ENCODE data around the gene PNPLA6.

The PNPLA6 gene

DNA sequence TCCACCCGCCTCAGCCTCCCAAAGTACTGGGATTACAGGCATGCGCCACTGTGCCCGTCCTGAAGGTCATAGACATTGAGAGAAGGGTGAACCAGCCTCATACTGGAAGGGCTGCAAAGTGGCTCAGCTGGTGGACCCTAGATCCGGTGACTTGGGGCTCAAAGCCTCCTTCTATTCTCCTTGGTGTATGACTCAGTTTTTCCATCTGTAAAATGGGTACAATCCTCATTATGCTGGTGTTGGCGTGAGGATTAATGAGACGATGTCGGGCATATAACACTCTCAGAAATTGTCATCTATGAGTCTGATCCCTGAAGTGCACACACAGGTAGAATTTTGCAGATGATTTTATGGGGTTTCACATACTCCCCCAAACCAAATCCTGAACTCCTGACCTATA lies 54.3 kb downstream of the PNPLA6 start:
- peaks cover 9% of the 10 kb centered on the region for H3K27me3 ChIP-seq (ENCODE audit: control insufficient read depth, insufficient read depth, low read length)
- H3K4me3 ChIP-seq (ENCODE audit: low read depth, low read length) = no peak overlapping the region
- H3K36me3 ChIP-seq (ENCODE audit: control insufficient read depth, insufficient read depth, low read length) = no peaks in the 10 kb centered on the region
- no peaks in the 10 kb centered on the region for H3K4me1 ChIP-seq (ENCODE audit: control insufficient read depth, insufficient read depth, low read length)
- no peak overlapping the region for H3K9ac ChIP-seq (ENCODE audit: low read length)
- no peaks in the 10 kb centered on the region for H3K9me3 ChIP-seq (ENCODE audit: control insufficient read depth, insufficient read depth, low read depth, low read length)
- H3K27ac ChIP-seq (ENCODE audit: low read depth, low read length) = no peak overlapping the region

GRCh38 chr19:7590256-7590655 lies 54.7 kb downstream of the PNPLA6 start:
- Histone ChIP-seq H3K27me3 (ENCODE audit: control insufficient read depth, insufficient read depth, low read length) (peaks cover 14% of the 10 kb centered on the region), H3K9me3 (ENCODE audit: control insufficient read depth, insufficient read depth, low read depth, low read length) (no peaks in the 10 kb centered on the region), H3K9ac (ENCODE audit: low read length) (no peak overlapping the region), H3K4me1 (ENCODE audit: control insufficient read depth, insufficient read depth, low read length) (no peaks in the 10 kb centered on the region), H3K27ac (ENCODE audit: low read depth, low read length) (no peak overlapping the region), H3K36me3 (ENCODE audit: control insufficient read depth, insufficient read depth, low read length) (no peaks in the 10 kb centered on the region), H3K4me3 (ENCODE audit: low read depth, low read length) (no peak overlapping the region)

GRCh38 chr19:7595466-7596133 lies 60.1 kb downstream of the PNPLA6 start, which contains the start of gene CAMSAP3:
CAMSAP3 (plus strand) TSS chr19:7595863; CDS start chr19:7596003, 140 bp downstream.
- Histone ChIP-seq H3K9me3 (ENCODE audit: control insufficient read depth, insufficient read depth, low read depth, low read length) (no peaks in the 10 kb centered on the region), H3K36me3 (ENCODE audit: control insufficient read depth, insufficient read depth, low read length) (no peaks in the 10 kb centered on the region), H3K27ac (ENCODE audit: low read depth, low read length) (no peak within 1 kb of the TSS), H3K27me3 (ENCODE audit: control insufficient read depth, insufficient read depth, low read length) (peaks cover 40% of the 10 kb centered on the region), H3K9ac (ENCODE audit: low read length) (peak within 1 kb of the TSS; percentile 55), H3K4me1 (ENCODE audit: control insufficient read depth, insufficient read depth, low read length) (peaks cover 10% of the 10 kb centered on the region; the same call in 1 of the 2 replicates), H3K4me3 (ENCODE audit: low read depth, low read length) (peak within 1 kb of the TSS; percentile 68)

DNA sequence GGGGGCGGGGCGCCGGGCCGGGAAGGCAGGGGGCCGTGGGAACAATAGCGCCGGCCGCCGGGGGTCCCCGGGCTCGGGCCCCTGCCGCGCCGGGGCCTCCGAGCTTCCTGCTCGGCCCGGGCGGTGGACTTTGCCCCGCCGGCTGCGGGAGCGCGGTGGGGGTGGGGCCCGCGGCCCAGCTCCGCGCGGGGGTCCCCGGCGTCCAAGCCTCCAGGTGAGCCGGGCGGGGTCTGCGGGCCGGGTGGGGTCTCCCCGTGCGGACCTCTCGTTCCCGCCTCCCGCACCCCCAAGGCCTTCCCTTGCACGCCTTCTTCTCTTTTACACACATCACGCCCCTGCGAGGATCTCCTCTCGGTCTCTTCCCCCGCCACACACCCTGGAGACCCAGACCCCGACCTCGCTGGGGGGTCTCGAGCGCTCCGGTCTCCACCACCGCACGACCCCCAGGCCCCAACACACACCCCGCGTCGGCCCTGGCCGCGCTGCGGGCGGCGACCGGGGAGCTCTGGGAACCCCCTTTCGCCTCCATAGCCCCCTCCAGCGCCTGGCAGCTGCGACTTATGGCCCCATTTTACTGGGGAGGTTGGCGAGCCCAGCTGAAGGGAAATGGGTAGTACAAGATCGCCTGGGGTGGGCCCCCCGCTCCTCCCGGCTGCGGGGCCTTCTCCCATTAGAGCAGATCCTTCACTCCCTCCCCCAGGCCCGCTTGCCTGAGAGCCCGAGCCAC lies 60.9 kb downstream of the PNPLA6 start:
- Histone ChIP-seq H3K27me3 (ENCODE audit: control insufficient read depth, insufficient read depth, low read length) (peaks cover 40% of the 10 kb centered on the region), H3K4me1 (ENCODE audit: control insufficient read depth, insufficient read depth, low read length) (peaks cover 10% of the 10 kb centered on the region; the same call in 1 of the 2 replicates), H3K4me3 (ENCODE audit: low read depth, low read length) (peak overlapping the region; percentile 68), H3K9ac (ENCODE audit: low read length) (peak overlapping the region; percentile 55), H3K36me3 (ENCODE audit: control insufficient read depth, insufficient read depth, low read length) (no peaks in the 10 kb centered on the region), H3K9me3 (ENCODE audit: control insufficient read depth, insufficient read depth, low read depth, low read length) (no peaks in the 10 kb centered on the region), H3K27ac (ENCODE audit: low read depth, low read length) (no peak overlapping the region)

DNA sequence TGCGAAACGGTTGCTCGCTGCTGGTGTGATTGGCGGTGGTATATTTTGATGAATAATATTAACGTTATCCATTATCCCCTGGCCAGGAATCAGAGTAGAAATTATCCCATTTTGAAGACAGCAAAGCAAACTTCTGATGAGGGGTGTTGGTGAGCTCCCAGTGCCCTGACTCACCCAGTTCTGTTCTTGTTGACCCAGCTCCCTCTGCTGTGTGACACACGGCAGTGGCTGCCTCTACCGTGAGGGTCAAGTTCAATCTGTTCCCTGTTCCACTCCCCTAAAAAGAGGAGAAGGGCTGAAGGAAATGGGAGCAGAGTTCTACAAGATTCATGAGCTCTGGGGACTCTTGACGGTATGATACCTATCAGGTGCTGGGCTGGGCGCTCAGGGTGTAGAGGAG lies 62.2 kb downstream of the PNPLA6 start:
- Histone ChIP-seq H3K9me3 (ENCODE audit: control insufficient read depth, insufficient read depth, low read depth, low read length) (no peaks in the 10 kb centered on the region), H3K36me3 (ENCODE audit: control insufficient read depth, insufficient read depth, low read length) (no peaks in the 10 kb centered on the region), H3K4me1 (ENCODE audit: control insufficient read depth, insufficient read depth, low read length) (peaks cover 10% of the 10 kb centered on the region; the same call in 1 of the 2 replicates), H3K9ac (ENCODE audit: low read length) (no peak overlapping the region), H3K27me3 (ENCODE audit: control insufficient read depth, insufficient read depth, low read length) (peaks cover 40% of the 10 kb centered on the region), H3K27ac (ENCODE audit: low read depth, low read length) (no peak overlapping the region), H3K4me3 (ENCODE audit: low read depth, low read length) (no peak overlapping the region)

DNA sequence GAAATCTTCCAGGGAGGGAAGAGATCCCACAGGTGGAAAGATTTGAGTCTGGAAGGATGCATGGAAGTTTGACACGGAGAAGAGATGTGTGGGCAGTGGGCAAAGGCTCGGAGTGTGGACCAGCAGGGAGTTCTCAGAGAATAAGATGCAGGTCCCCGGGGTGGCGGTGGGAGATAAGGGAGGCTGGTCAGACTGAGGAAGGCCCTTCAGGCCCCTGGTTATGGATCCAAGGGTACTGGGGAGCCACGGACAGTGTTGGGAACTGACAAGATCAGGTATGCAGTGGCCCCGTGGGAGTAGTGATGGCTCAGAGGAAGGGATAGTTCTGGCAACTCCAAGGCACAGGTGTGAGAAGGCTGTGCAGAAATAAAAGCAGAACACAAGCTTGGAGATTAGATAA lies 62.7 kb downstream of the PNPLA6 start:
- Histone ChIP-seq H3K27me3 (ENCODE audit: control insufficient read depth, insufficient read depth, low read length) (peaks cover 40% of the 10 kb centered on the region), H3K36me3 (ENCODE audit: control insufficient read depth, insufficient read depth, low read length) (no peaks in the 10 kb centered on the region), H3K9ac (ENCODE audit: low read length) (no peak overlapping the region), H3K4me3 (ENCODE audit: low read depth, low read length) (no peak overlapping the region), H3K27ac (ENCODE audit: low read depth, low read length) (no peak overlapping the region), H3K4me1 (ENCODE audit: control insufficient read depth, insufficient read depth, low read length) (peaks cover 10% of the 10 kb centered on the region; the same call in 1 of the 2 replicates), H3K9me3 (ENCODE audit: control insufficient read depth, insufficient read depth, low read depth, low read length) (no peaks in the 10 kb centered on the region)

DNA sequence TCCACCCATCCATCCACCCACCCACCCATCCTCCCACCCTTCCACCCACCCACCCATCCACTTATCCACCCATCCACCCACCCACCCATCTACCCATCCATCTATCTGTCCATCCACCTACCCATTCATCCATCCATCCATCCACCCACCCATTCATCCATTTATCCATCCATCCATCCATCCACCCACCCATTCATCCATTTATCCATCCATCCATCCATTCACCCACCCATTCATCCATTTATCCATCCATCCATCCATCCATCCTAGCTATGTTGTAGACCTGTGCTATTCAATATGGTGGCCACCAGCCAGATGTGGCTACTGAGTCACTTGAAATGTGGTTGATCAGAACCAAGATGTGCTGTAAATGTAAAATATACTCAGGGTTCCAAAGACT lies 65.2 kb downstream of the PNPLA6 start:
- Histone ChIP-seq H3K9ac (ENCODE audit: low read length) (no peak overlapping the region), H3K36me3 (ENCODE audit: control insufficient read depth, insufficient read depth, low read length) (no peaks in the 10 kb centered on the region), H3K27me3 (ENCODE audit: control insufficient read depth, insufficient read depth, low read length) (peaks cover 25% of the 10 kb centered on the region), H3K4me1 (ENCODE audit: control insufficient read depth, insufficient read depth, low read length) (peaks cover 10% of the 10 kb centered on the region; the same call in 1 of the 2 replicates), H3K27ac (ENCODE audit: low read depth, low read length) (no peak overlapping the region), H3K4me3 (ENCODE audit: low read depth, low read length) (no peak overlapping the region), H3K9me3 (ENCODE audit: control insufficient read depth, insufficient read depth, low read depth, low read length) (no peaks in the 10 kb centered on the region)

DNA sequence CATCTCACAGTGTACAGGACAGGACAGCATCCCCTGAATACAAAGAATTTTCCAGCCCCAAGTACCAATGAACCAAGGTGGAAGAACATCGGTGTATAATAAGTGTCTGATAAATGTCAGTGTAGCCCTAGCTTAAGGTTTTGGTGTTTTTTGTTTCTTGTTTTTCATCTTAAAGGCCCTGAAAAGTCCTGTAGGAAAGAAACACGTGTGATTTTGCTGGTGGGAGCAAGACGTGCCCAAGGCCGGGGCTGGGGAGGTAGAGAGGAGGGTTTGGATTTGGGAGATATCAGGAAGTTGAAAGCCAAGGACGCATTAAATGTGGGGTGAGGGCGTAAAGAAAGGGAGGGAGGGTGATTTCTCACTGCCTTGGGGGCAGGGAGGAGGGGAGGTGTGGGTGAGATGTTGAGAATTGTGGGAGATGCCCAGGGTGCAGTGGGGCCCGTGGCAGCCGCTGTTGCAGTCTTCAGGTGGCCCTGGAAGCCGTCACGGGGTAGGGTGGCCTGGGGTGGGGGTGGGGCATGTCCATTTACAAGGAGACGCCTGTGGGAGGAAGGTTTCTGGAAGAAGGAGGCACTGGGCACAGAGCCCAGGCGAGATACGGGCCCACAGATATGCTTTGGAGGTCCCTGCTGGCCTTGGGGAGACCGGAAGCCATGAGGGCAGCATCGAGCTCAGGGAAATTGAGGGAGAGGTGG lies 66.9 kb downstream of the PNPLA6 start:
- Histone ChIP-seq H3K9ac (ENCODE audit: low read length) (no peak overlapping the region), H3K4me1 (ENCODE audit: control insufficient read depth, insufficient read depth, low read length) (peaks cover 5% of the 10 kb centered on the region; the same call in 1 of the 2 replicates), H3K4me3 (ENCODE audit: low read depth, low read length) (no peak overlapping the region), H3K36me3 (ENCODE audit: control insufficient read depth, insufficient read depth, low read length) (no peaks in the 10 kb centered on the region), H3K9me3 (ENCODE audit: control insufficient read depth, insufficient read depth, low read depth, low read length) (no peaks in the 10 kb centered on the region), H3K27me3 (ENCODE audit: control insufficient read depth, insufficient read depth, low read length) (peaks cover 13% of the 10 kb centered on the region; the same call in 1 of the 2 replicates), H3K27ac (ENCODE audit: low read depth, low read length) (no peak overlapping the region)

- no peak overlapping the region for H3K4me3 ChIP-seq (ENCODE audit: low read depth, low read length)
- no peak overlapping the region for H3K9ac ChIP-seq (ENCODE audit: low read length)
- H3K36me3 ChIP-seq (ENCODE audit: control insufficient read depth, insufficient read depth, low read length) = peaks cover 2% of the 10 kb centered on the region; the same call in 1 of the 2 replicates
- no peak overlapping the region for H3K27ac ChIP-seq (ENCODE audit: low read depth, low read length)
- no peaks in the 10 kb centered on the region for H3K4me1 ChIP-seq (ENCODE audit: control insufficient read depth, insufficient read depth, low read length)
- H3K27me3 ChIP-seq (ENCODE audit: control insufficient read depth, insufficient read depth, low read length) = peaks cover 7% of the 10 kb centered on the region; the same call in 1 of the 2 replicates
- no peaks in the 10 kb centered on the region for H3K9me3 ChIP-seq (ENCODE audit: control insufficient read depth, insufficient read depth, low read depth, low read length)
Measured at GRCh38 chr19:7602935-7603497, 67.5 kb downstream of the PNPLA6 start.

DNA sequence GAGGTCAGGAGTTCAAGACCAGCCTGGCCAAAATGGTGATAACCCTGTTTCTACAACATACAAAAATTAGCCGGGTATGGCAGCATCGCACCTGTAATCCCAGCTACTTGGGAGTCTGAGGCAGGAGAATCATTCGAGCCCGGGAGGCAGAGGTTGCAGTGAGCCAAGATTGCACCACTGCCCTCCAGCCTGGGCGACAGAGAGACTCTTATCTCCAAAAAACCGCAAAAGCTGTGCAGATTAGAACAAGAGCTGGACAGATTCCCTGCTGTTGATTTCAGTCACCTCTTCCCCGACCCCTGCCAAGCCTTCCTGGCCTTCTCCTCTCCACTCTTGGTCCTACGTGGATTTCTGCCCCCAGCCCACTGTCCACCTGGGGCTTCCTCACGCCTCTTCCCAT lies 68.4 kb downstream of the PNPLA6 start:
- H3K36me3 ChIP-seq (ENCODE audit: control insufficient read depth, insufficient read depth, low read length) = peaks cover 5% of the 10 kb centered on the region; the same call in 1 of the 2 replicates
- H3K4me3 ChIP-seq (ENCODE audit: low read depth, low read length) = no peak overlapping the region
- no peak overlapping the region for H3K9ac ChIP-seq (ENCODE audit: low read length)
- no peaks in the 10 kb centered on the region for H3K9me3 ChIP-seq (ENCODE audit: control insufficient read depth, insufficient read depth, low read depth, low read length)
- no peaks in the 10 kb centered on the region for H3K4me1 ChIP-seq (ENCODE audit: control insufficient read depth, insufficient read depth, low read length)
- no peaks in the 10 kb centered on the region; the same call in 1 of the 2 replicates for H3K27me3 ChIP-seq (ENCODE audit: control insufficient read depth, insufficient read depth, low read length)
- no peak overlapping the region for H3K27ac ChIP-seq (ENCODE audit: low read depth, low read length)

Data from HUES6 (cell line).